Superior temporal gyrus (tissue), 1 donor: Measurements from ENCODE around the gene EMC6.

ENCODE experiments used
- DNase-seq: peaks from one replicate; pipeline ENCODE4 v3.0.0-alpha.2; 2016; ENCODE audit errors: extremely low spot score

The EMC6 gene

DNA sequence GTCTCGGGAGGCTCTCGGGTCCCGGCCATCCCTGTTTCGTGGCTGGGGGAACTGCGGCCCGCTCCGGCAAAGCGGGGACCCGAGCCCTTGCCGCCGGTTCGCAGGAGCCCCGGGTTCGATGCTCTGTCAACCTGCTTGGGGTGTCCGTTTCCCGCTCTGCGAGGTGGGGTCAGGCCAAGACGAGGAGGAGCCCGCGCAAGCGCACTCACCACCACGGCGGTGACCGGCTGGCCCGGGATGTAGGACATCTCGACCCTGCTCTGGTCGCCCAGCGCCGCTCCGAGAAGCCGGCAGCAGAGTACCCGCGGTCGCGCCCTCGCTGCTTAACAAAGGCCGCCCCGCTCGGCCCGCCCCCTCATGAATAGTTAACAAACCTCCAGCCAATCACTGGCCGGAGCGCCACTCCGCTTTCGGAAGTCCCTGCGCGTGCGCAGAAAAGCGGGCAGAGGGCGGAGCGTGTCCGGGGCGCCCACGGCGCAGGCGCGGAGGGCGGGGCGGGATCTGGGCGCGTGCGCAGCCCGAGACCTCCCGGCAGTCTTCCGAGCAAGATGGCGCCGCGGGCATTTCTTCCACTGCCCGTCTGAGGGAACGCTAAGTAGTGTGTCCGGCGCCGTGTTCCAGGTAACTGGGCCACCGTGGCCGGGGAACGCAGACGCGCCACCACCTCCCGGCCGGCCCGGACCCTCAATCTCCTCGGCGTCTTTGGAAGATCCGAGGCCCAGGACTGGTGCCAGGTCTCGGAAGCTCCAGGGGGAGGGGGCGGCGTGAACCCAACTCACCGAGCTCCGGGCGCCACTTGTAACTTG, at the start of gene EMC6, which contains the start of gene TAX1BP3:
Gene EMC6 (plus strand): TSS at position 534 of the 806 bp plus-strand sequence. CDS start 335 bp downstream, outside the sequence.
Gene TAX1BP3 (minus strand): TSS at position 300 of the 806 bp plus-strand sequence. CDS start 52 bp downstream, at position 248.
- DNase-seq, result peak; percentile 98

DNA sequence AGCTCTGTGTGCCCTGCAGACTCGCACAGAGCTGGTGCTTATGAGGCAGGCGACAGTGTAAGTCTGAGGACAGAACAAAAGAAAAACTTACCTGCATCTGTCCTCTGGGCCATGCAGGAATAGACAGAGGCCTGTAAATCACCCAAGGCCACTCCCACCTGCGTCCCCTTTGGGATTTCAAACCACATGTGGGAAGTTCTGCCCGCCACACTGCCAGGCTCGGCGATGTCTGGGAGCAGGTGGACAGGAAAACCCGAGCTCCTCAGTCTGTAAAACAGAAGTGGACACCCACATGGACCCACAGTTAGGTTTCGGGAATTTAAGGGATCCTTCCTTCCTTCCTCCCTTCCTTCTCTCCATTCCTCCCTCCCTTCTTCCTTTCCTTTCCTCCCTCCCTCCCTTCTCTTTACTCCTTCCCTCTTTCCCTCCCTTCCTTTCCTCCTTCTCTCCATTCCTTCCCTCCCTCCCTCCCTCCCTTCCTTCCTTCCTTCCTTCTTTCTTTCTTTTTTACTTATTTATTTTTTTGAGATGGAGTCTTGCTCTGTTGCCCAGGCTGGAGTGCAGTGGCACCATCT, 47.4 kb upstream of the EMC6 start:
- DNase-seq, result no peak

DNA sequence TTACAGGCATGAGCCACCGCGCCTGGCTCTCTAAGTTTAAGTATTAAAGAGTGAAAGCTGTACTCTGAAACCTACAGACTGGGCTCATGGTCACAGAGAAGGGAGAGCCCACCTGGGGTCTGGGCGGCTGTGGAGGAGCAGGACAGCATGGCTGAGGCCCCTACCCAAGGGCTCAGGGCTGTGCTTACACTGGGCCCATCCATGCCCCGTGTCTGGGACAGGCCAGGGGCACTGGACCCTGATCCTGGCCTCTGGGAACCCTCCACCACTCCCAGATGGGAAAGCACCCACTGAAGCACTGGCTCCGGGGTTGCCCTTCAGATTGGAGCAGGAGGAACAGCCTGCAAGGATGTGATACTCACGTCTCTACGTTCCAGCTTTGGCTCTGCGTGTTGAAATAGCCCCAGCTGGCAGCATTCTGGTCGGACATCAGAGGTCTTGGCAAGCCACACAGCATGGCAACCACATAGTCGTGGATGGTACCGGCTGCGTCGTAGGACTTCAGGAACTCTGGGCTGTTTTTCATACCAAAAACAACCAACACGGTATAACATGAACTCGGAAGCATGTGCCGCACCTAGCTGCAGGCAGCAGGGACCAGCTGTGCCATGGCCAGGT, 45.5 kb upstream of the EMC6 start:
- no peak for DNase-seq

DNA sequence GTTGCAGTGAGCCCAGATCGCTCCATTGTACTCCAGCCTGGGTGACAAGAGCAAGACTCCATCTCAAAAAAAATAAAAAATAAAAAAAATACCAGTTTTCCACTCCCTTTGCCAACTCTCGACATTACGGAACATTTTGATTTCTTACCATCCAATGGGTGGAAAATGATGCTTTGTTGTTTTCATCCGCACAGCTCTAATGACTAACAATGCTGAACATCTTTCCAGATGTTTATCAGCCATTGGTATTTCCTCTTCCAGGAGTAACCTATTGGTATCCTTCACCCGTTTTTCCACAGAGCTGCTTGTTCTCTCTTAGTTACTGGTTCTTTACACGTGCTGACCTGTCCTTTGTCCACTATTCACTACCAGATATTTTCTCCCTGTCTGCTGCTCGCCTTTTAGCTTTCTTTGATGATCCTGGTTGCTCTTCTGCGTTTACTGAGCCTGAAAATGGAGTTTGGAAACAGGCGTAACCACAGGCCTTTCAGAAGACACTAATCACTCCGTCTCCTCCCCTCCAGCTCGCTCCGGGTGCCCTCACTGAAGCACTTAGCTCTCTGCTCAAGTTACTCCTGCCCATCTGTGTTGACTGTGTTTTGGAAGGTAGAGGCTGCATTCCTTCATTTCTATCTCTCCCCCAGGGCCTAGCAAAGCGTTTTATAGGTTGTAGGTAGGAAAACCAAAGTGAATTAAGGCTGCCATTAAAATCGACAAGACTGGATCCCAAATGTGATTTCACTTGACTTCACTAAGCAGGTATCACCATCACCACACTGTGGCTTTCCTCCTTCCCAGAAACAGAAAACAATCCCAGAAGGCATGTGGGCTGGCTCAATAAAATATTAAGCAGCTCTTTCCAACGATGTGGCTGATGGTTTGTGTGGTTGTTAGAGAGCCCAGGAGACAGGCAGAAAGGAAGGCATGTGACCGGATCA, 41.5 kb upstream of the EMC6 start:
- no peak for DNase-seq

DNA sequence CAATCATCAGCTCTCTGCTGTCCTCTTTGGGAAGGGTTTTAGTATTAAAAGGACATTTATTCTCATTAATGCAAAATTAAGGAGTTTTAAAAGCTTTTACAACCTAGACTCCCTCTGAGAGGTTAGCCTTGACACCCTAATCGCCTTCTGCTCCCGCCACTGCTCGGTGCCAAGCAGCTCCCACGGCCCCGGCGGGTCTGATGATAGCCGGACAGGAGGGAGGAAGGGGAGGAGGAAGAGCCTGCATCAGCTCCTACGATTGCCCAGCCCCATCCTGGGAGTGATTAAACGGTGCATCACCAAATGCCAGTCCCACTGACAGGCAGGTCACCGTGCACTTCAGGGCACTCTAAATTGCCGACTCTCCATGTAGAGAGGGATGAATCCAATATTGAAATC, 40.8 kb upstream of the EMC6 start:
- DNase-seq, result no peak

DNA sequence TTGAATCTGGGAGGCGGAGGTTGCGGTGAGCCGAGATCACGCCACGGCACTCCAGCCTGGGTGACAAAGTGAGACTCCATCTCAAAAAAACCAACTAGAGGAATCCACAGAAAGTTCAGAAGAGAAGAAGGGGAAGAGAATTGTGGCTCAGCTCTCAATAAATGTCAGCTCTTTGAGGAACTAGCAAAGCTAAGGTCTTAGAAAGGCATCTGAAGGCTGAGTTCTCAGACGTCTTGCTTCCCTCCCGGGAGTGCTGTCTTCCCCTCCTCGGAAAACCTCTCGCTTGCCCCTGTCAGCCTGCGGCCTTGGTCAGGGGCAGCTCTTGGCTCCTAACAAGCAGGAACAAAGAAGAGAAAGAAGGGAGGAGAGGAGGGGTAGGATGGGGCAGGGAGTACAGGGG, 37.8 kb upstream of the EMC6 start:
- no peak for DNase-seq

DNA sequence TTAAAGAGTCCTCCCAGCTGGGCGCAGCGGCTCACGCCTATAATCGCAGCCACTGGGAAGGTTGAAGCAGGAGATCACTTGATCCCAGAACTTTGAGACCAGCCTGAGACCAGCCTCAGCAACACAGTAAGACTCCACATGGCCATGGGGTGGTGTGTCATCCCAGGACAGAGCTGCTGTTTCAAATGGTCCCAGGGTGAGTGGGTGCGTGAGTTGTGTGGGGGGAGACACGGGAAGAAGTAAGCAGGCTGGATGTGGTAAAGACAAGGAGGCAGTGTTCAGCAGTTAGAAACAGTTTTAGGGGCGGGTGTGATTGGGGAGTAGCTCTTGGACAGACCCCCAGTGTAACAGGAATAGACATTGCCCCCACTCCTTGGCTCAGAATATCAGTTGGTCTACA, 36.3 kb upstream of the EMC6 start:
- DNase-seq, result no peak

DNA sequence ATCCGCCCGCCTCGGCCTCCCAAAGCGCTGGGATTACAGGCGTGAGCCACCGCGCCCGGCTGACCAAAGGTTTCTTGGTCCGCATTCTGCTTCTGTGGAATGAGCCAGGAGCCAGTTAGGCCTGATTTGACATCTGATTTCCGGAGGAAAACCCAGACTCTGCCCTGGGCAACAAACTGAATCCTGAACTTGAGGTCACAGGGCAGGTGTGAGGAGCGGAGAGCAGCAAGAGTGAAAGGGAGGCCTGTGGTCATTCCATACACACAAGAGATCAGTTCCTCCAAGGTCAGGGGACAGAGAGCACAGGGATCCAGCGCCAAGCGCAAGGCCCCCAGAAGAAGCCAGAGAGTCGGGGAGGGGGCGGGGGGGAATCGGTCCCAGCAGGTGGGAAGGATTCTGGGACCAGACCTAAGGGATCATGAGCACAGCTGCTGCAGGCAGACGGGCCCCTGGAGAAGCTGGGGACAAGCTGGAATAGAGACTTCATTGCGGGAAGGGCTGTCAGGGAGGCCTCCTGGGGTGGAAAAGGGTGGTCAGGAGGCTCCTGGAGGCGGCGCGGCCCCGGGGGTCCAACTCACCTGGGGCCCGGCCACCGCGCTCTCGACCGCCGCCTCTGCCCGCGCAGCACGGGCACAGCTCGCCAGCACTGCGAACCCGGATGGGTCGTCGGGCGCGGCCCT, 33.0 kb upstream of the EMC6 start:
- no peak for DNase-seq

DNA sequence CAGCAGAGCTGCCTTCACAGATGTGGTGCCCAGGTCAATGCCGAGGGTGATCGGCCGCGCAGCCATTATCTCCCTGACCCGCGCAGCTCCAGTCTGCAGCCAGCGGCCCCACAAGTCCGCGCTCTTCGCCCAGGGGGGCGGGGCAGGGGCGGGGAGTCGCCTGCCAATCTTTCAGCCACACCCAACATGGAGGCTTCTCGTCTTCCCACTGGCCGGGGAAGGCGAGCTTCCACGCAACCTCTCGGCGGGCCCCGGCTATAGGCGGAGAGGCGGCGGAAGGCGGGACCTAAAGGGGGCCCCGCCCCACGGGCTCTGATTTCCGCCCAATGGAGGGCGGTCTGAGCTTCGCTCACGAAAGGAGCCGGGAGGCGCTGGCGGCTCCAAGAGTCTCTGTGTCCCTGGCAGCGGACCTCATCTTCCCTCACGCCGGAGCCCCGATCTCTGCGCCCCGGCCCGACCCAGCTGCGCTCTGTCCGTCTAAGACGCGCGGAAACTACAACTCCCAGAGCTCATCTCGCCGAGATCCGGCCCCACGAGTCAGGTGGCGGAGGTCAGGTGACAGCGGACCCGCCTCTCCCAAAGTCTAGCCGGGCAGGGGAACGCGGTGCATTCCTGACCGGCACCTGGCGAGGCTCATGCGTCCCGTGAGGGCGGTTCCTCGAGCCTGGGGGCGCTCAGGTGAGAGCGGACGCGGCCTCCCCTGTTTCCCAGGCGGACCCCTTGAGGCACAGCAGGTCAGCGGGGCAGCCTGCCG, 32.3 kb upstream of the EMC6 start, which contains the start of the genes CTNS and SHPK:
Gene CTNS (plus strand): TSS at position 607 of the 754 bp plus-strand sequence. CDS start 3,447 bp downstream, outside the sequence.
Gene SHPK (minus strand): TSS at position 97 of the 754 bp plus-strand sequence. CDS start 31 bp downstream, at position 66.
- DNase-seq, result peak; percentile 97

- DNase-seq, result no peak
Observed at GRCh38 chr17:3636908-3637373, 31.7 kb upstream of the EMC6 start.

DNA sequence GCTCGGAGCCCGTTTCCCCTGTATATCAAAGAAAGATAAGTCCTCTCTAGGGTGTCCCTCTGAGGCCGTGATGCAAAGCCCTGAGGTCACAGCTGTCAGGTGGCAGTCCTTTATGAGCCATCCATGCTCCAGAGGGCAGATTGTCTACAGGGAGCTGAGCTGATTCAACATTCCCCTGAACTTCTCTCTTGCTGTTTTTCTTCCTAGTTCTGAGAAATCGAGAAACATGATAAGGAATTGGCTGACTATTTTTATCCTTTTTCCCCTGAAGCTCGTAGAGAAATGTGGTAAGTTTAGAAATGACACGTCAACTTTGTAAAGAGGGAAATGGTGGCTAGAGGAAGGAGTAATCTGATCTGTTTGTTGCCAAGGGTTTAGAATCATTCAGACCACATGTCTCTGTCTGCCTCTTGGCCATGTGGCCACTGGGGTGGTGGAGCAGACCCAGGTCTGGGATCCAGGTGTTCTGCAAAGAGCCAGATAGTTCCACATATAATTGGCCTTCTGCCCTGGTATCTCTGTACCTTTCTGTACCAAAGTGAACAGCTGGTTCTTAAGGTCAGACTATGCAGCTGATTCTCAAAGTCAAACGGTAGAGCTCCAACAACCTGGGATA, 28.5 kb upstream of the EMC6 start:
- no peak for DNase-seq

- no peak for DNase-seq
Observed at GRCh38 chr17:3641014-3641413, 27.6 kb upstream of the EMC6 start.

DNA sequence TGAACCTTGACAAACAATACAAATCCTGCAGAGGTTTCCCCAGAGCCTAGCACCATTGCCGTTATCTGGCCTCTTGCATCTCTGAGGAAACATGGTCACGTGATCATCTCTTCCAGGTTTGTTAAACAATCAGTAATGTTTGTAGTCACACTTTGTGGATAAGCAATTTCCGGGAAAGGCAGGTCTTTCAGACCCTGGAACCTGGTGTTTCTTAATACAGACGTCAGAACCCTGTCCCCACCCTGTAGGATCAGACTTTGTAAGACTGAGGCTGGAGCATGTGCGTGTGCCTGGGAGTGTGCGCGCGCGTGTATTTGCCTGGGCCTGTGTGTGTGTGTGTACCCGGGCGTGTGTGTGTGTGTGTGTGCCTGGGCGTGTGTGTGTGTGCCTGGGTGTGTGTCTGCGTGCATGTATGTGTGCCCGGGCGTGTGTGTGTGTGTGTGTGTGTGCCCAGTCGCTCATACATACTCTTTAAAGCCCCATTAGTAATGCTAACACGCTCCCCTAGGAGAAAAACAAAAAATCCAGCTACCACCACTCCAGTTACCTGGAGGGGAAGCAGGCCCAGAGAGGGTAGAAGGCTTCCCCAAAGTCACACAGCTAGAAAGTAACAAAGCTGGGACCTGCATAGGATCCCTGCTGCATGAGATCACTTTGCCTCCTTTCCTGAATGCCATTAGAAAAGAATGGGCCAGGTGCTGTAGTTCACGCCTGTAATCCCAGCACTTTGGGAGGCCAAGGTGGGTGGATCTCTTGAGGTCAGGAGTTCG, 26.7 kb upstream of the EMC6 start:
- no peak for DNase-seq

- DNase-seq, result no peak
Observed at GRCh38 chr17:3643889-3644349, 24.7 kb upstream of the EMC6 start.

DNA sequence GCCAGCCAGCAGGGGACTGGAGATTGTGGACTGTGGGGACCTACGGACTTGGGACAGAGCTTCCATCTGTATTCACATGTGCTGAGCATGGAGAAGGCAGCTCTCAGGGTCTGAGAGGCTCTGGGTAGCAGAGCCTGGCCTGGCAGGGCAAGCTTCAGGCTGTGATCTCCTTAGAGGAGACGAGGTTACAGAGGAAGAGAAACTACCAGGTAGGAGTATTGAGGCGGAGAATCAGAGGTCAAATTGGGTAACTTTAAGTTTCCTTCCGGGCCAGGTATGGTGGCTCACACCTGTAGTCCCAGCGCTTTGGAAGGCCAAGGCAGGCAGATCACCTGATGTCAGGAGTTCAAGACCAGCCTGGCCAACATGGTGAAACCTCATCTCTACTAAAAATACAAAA, 23.3 kb upstream of the EMC6 start:
- DNase-seq, result no peak

DNA sequence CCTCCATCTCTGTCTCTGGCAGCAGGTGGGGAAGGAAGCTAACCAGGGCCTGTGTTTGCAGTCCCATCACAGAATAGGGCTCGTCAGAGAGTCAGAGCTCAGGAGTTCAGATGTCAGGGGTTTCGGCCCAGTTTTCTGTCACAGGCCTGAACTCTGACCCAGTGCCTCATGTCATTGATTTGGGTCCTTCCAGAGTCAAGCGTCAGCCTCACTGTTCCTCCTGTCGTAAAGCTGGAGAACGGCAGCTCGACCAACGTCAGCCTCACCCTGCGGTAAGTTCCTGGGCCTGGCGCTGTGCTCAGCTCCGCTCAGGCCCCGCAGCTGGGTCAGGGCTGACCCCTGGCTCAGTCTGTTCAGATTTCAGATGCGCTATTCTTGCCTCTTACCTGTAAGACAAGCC, 21.4 kb upstream of the EMC6 start:
- DNase-seq, result no peak

DNA sequence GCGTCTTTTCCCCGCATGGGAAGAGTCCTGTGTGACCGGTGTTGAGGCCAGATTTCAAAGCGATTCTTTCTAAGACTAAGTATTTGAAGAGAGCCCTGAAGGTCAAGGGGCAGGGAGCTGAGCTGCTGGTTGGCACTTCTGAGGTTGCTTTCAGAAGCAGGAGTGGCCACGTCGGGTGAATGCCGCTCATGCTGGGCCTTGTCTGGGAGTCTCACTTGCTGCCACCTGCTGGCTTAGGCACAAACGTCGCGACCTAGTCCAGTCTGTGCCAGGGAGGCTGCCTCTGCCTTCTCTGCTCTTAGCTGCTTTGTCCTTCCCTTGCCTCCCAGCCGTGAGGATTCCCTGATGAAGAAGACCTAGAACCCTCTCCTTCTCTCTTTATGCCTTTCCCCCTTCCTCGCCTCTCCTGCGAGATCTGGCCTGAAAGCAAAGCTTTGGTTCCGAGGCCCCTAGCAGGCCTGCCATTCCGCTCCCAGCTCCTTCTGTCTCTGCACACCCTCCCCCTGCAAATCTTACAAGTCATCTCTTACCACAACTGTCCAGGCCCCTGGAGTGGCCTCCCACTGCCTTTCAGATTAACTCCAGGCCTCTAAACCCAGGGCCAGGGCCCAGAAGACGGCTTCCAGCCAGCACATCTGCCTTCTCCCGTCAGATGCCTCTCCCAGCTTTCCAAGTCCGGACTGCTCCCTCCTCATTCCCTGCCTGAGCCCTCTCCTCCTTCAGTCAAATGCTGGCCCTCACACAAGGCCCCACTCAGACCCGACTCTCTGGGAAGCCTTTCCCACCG, 20.6 kb upstream of the EMC6 start:
- peak; percentile 77 for DNase-seq

DNA sequence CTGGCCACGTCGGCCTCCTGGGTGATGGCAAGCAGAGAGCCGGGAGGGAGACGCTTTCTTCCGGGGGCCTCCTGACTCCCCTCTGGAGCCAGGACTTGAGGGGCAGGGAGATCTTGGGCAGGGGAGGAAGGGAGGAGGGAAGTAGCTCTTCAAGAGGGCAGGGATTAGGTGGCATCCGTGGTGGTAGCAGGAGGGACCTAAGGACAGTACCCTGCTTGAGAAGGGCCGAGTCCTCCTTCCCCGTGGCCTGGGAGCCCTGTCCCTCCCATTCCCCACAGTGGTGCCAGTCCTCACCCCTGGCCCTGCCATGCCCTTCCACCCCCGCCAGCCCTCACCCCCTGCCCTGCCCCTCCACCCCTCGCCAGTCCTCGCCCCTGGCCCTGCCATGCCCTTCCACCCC, 12.8 kb upstream of the EMC6 start:
- DNase-seq, result no peak
